ENCODE results near the gene NCKAP5L. TPM values are rescaled to one million over a fixed set of nuclear protein-coding genes. Genes with fewer than 3 reads are reported as not detected.

The NCKAP5L gene
- total and polyA plus RNA-seq, 2 experiments from 2014 or later: 10.2 to 37.0 TPM

- ATAC-seq: no peak
- Histone ChIP-seq H3K27me3 (ENCODE audit: insufficient read depth) (no peaks in the 10 kb centered on the region), H4K20me1 (replicated peaks; ENCODE audit: insufficient read depth) (no peaks in the 10 kb centered on the region), H2AFZ (no peak overlapping the region), H3K27ac (ENCODE audit: low read depth) (no peak overlapping the region), H3K36me3 (ENCODE audit: insufficient read depth) (no peaks in the 10 kb centered on the region), H3K9me2 (ENCODE audit: insufficient read depth) (no peaks in the 10 kb centered on the region), H3F3A (replicated peaks; ENCODE audit: low read depth) (peaks cover 1% of the 10 kb centered on the region), H3K4me1 (ENCODE audit: insufficient read depth) (no peaks in the 10 kb centered on the region; the same call in 1 of the 2 replicates), H3K4me3 (no peak overlapping the region), H3K79me2 (replicated peaks; ENCODE audit: insufficient read depth) (no peaks in the 10 kb centered on the region), H3K4me2 (no peak overlapping the region)
- no peak overlapping the region for H3K27ac Mint-ChIP-seq
- peaks cover 10% of the 10 kb centered on the region for H3K27me3 Mint-ChIP-seq (ENCODE audit: insufficient read depth, low read depth, poor library complexity)
- no peak for TF ChIP-seq POLR2AphosphoS5 (IDR thresholded peaks at IDR 0.05; ENCODE audit: low read depth)
- TF ChIP-seq REST (IDR thresholded peaks at IDR 0.05; ENCODE audit: unreplicated experiment): no peak
- TF ChIP-seq CREB1 (CRISPR knock-in tag; IDR thresholded peaks at IDR 0.05; ENCODE audit: low read depth): no peak
- TF ChIP-seq ZNF462 (CRISPR knock-in tag; IDR thresholded peaks at IDR 0.05): no peak
- TF ChIP-seq JUNB (IDR thresholded peaks at IDR 0.05; ENCODE audit: unreplicated experiment): no peak
- no peak for TF ChIP-seq ETS1 (IDR thresholded peaks at IDR 0.05)
- no peak for TF ChIP-seq ZNF331 (CRISPR knock-in tag; IDR thresholded peaks at IDR 0.05; ENCODE audit: low read depth)
- TF ChIP-seq STAT1 (IDR thresholded peaks at IDR 0.05; ENCODE audit: unreplicated experiment): no peak
- no peak for TF ChIP-seq NANOG (IDR thresholded peaks at IDR 0.05; ENCODE audit: borderline replicate concordance)
- no peak for TF ChIP-seq EZH2 (IDR thresholded peaks at IDR 0.05; ENCODE audit: low read depth, unreplicated experiment)
- no peak for TF ChIP-seq ZNF114 (CRISPR knock-in tag; IDR thresholded peaks at IDR 0.05)
- no peak for TF ChIP-seq EZH2phosphoT487 (IDR thresholded peaks at IDR 0.05; ENCODE audit: unreplicated experiment)
- TF ChIP-seq CTCF (conservative IDR thresholded peaks at IDR 0.05; ENCODE audit: low read depth in 2 of 2): no peak
- H3K4me3 Mint-ChIP-seq: no peak overlapping the region
- no peaks in the 10 kb centered on the region for H3K36me3 Mint-ChIP-seq (ENCODE audit: low read depth)
- no peaks in the 10 kb centered on the region; the same call in 2 of the 3 replicates for H3K4me1 Mint-ChIP-seq
- no peaks in the 10 kb centered on the region for H3K9me3 Mint-ChIP-seq
- DNase-seq (ENCODE audit: low spot score): no peak
Observed at GRCh38 chr12:49872381-49872780, 44.2 kb upstream of the NCKAP5L start.

Measured in GM23338 (cell line).